Measurements from ENCODE around the gene PPP2R3B. TPM values are rescaled to one million over a fixed set of nuclear protein-coding genes. Genes with fewer than 3 reads are reported as not detected.

Gene PPP2R3B
- polyA plus RNA-seq, 1 donor (not counting 4 experiments of a cell fraction or from before 2014, with no cell fraction given) = 6.6 TPM

- no peaks in the 10 kb centered on the region for H4K20me1 ChIP-seq (ENCODE audit: control insufficient read depth, extremely low read depth, insufficient read depth, low read length)
Observed at GRCh38 chrX:332496-332860, 54.2 kb downstream of the PPP2R3B start.

GRCh38 chrX:331825-332495, 54.7 kb downstream of the PPP2R3B start:
- Histone ChIP-seq H3K4me2 (ENCODE audit: control insufficient read depth, extremely low read depth, insufficient read depth, low read depth, low read length) (no peak overlapping the region), H3K27me3 (ENCODE audit: control insufficient read depth, extremely low read depth, insufficient read depth, low read length) (peaks cover 11% of the 10 kb centered on the region), H3K4me1 (ENCODE audit: control insufficient read depth, extremely low read depth, insufficient read depth, low read length) (no peaks in the 10 kb centered on the region), H2AFZ (ENCODE audit: control insufficient read depth, low read length) (no peak overlapping the region), H4K20me1 (ENCODE audit: control insufficient read depth, extremely low read depth, insufficient read depth, low read length) (no peaks in the 10 kb centered on the region), H3K27ac (ENCODE audit: control insufficient read depth, insufficient read depth, low read length) (no peak overlapping the region), H3K9ac (ENCODE audit: control insufficient read depth, extremely low read depth, insufficient read depth, low read length) (no peak overlapping the region), H3K9me3 (ENCODE audit: control insufficient read depth, low read depth, low read length) (no peaks in the 10 kb centered on the region), H3K79me2 (ENCODE audit: control insufficient read depth, insufficient read depth, low read length) (no peaks in the 10 kb centered on the region), H3K9me1 (ENCODE audit: control insufficient read depth, extremely low read depth, insufficient read depth, low read length) (no peaks in the 10 kb centered on the region), H3K36me3 (ENCODE audit: control insufficient read depth in 2 of 2, extremely low read depth in 1 of 2, insufficient read depth in 2 of 2, low read length in 2 of 2) (peaks cover 0 to 2% of the 10 kb centered on the region in 2 experiments), H3K4me3 (ENCODE audit: control insufficient read depth in 2 of 3, extremely low read depth in 1 of 3, insufficient read depth in 2 of 3, low read depth in 1 of 3, low read length in 3 of 3) (no peak overlapping the region)
- dilution Hi-C loops (cut with MboI; ENCODE audit: extremely low pct_ligation_motif_present, low sequenced_read_pairs) = no loop called here
- DNase-seq (ENCODE audit: low read depth, low spot score) (no peak), FAIRE-seq (no peak)
- TF ChIP-seq EZH2 (IDR thresholded peaks at IDR 0.05; ENCODE audit: low read length) (no peak), CTCF (optimal IDR thresholded peaks at IDR 0.05 in 1 of 3, IDR thresholded peaks at IDR 0.05 in 1 of 3, conservative IDR thresholded peaks at IDR 0.05 in 1 of 3; ENCODE audit: extremely low read depth in 1 of 3, insufficient read depth in 2 of 3, low read length in 3 of 3) (no peak)

More at GRCh38 chrX:332496-332860, 54.2 kb downstream of the PPP2R3B start:
- Histone ChIP-seq H3K4me2 (ENCODE audit: control insufficient read depth, extremely low read depth, insufficient read depth, low read depth, low read length) (no peak overlapping the region), H3K36me3 (ENCODE audit: control insufficient read depth in 2 of 2, extremely low read depth in 1 of 2, insufficient read depth in 2 of 2, low read length in 2 of 2) (peaks cover 0 to 2% of the 10 kb centered on the region in 2 experiments), H3K27ac (ENCODE audit: control insufficient read depth, insufficient read depth, low read length) (no peak overlapping the region), H3K27me3 (ENCODE audit: control insufficient read depth, extremely low read depth, insufficient read depth, low read length) (peaks cover 11% of the 10 kb centered on the region), H3K9ac (ENCODE audit: control insufficient read depth, extremely low read depth, insufficient read depth, low read length) (no peak overlapping the region), H2AFZ (ENCODE audit: control insufficient read depth, low read length) (no peak overlapping the region), H3K9me3 (ENCODE audit: control insufficient read depth, low read depth, low read length) (no peaks in the 10 kb centered on the region), H3K4me1 (ENCODE audit: control insufficient read depth, extremely low read depth, insufficient read depth, low read length) (no peaks in the 10 kb centered on the region), H3K4me3 (ENCODE audit: control insufficient read depth in 2 of 3, extremely low read depth in 1 of 3, insufficient read depth in 2 of 3, low read depth in 1 of 3, low read length in 3 of 3) (no peak overlapping the region), H3K79me2 (ENCODE audit: control insufficient read depth, insufficient read depth, low read length) (no peaks in the 10 kb centered on the region), H3K9me1 (ENCODE audit: control insufficient read depth, extremely low read depth, insufficient read depth, low read length) (no peaks in the 10 kb centered on the region)
- FAIRE-seq (no peak), DNase-seq (ENCODE audit: low read depth, low spot score) (no peak)
- dilution Hi-C loops (cut with MboI; ENCODE audit: extremely low pct_ligation_motif_present, low sequenced_read_pairs) = no loop called here
- TF ChIP-seq EZH2 (IDR thresholded peaks at IDR 0.05; ENCODE audit: low read length) (no peak), CTCF (optimal IDR thresholded peaks at IDR 0.05 in 1 of 3, IDR thresholded peaks at IDR 0.05 in 1 of 3, conservative IDR thresholded peaks at IDR 0.05 in 1 of 3; ENCODE audit: extremely low read depth in 1 of 3, insufficient read depth in 2 of 3, low read length in 3 of 3) (no peak)
